IPS DF 6.9 (cell line): Measurements from ENCODE around the gene AIF1.
"Not testable (repeated sequence)": the region's sequence is repeated elsewhere in the genome, so short reads cannot be mapped to it uniquely, and the experiment has no call there.

Experiments
- DNase-seq: peaks from one replicate; pipeline ENCODE4 v3.0.0-alpha.2; 2013; ENCODE audit warnings: low read depth, low spot score
- H3K27ac ChIP-seq: one replicate; pipeline ENCODE4 v1.5.1; 2013; ENCODE audit warnings: low read length, control low read depth
- H3K27me3 ChIP-seq: 2 replicates; pipeline ENCODE4 v1.6.1; 2013; ENCODE audit warnings: mild to moderate bottlenecking, low read length; ENCODE audit not compliant: control insufficient read depth, insufficient read depth
- H3K36me3 ChIP-seq: 2 replicates; pipeline ENCODE4 v1.6.1; 2013; ENCODE audit warnings: low read length; ENCODE audit not compliant: control insufficient read depth, insufficient read depth
- H3K4me1 ChIP-seq: 2 replicates; pipeline ENCODE4 v1.6.1; 2013; ENCODE audit warnings: low read length; ENCODE audit not compliant: control insufficient read depth, insufficient read depth
- H3K4me3 ChIP-seq: 2 replicates; pipeline ENCODE4 v1.5.1; 2013; ENCODE audit warnings: mild to moderate bottlenecking, low read length
- H3K9me3 ChIP-seq: 2 replicates; pipeline ENCODE4 v1.6.1; 2013; ENCODE audit warnings: low read length, inconsistent platforms; ENCODE audit not compliant: control insufficient read depth, insufficient read depth
- WGBS: extraction: QIAGEN DNeasy Blood & Tissue Kit; methylation state at CpG from one replicate; pipeline ENCODE4 v1.1.7; 2013; ENCODE audit warnings: mixed read lengths, missing lambda C conversion rate; ENCODE audit not compliant: insufficient read length, insufficient coverage; 5-methylcytosine and 5-hydroxymethylcytosine counted together

The AIF1 gene

DNA sequence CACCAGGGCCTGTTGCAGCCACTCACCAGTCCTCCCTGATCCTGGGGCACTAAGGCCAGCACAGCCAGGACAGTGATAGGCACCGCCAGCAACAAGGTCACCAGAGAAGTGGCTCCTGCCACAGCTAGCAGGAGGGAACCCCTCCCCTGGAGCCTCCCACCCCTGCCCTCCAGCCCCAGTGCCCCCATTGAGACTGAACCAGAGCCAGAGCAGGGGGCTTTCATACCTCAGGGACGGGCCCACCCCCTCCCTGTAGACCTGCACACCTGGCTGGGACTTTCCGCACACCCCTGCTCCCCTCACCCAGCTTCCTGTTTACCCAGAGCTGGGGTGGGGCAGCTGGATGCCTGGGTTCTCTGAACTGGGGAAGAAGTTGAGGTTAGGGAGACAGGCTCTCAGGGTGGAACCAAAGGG, 32.8 kb upstream of the AIF1 start, which contains the start of gene LTB:
LTB (minus strand) TSS at position 195 of the 414 bp plus-strand sequence; CDS start at position 188, 7 bp downstream.
- no peaks in the 10 kb centered on the region for H3K36me3 ChIP-seq
- H3K9me3 ChIP-seq: no peaks in the 10 kb centered on the region
- no peak for DNase-seq
- H3K4me1 ChIP-seq: no peaks in the 10 kb centered on the region; the same call in 1 of the 2 replicates
- no peaks in the 10 kb centered on the region for H3K27me3 ChIP-seq
- WGBS: no CpG with 5 or more reads among the region's 3 CpGs
- no peak within 1 kb of the TSS for H3K27ac ChIP-seq
- peak within 1 kb of the TSS; percentile 56 for H3K4me3 ChIP-seq

- no peaks in the 10 kb centered on the region for H3K4me1 ChIP-seq
- no peak for DNase-seq
- no CpG with 5 or more reads among the region's 2 CpGs for WGBS
- H3K27me3 ChIP-seq: no peaks in the 10 kb centered on the region
- no peak overlapping the region for H3K27ac ChIP-seq
- no peaks in the 10 kb centered on the region for H3K9me3 ChIP-seq
- H3K36me3 ChIP-seq: no peaks in the 10 kb centered on the region
- H3K4me3 ChIP-seq: no peak overlapping the region
Observed at GRCh38 chr6:31585491-31585890, 29.5 kb upstream of the AIF1 start.

DNA sequence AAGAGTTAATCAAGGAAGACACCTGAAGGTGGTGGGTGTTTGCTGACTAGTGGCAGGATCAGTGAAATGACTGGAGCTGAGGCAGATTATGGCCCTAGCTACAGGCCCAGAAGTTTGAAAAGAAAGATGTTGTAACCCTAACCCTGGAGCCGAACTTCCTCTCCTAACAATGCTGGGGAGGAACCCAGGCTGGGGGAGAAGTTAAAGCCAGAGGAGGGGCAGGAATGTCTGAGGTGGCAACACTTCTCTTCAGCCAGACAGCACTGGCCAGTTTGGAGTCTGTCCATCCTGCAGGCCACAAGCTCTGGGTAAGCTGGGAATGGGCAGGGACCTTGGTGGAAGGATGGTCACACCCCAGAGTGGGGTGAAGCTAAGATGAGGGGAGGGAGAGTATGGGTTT, 29.0 kb upstream of the AIF1 start, which contains the start of gene LST1:
LST1 (plus strand) TSS at position 270 of the 400 bp plus-strand sequence. CDS start 1,023 bp downstream, outside the sequence.
- Histone ChIP-seq H3K4me1 (no peaks in the 10 kb centered on the region), H3K27me3 (no peaks in the 10 kb centered on the region), H3K36me3 (no peaks in the 10 kb centered on the region), H3K4me3 (no peak within 1 kb of the TSS), H3K27ac (no peak within 1 kb of the TSS), H3K9me3 (no peaks in the 10 kb centered on the region)
- DNase-seq: no peak
- no CpG with 5 or more reads among the region's 1 CpG for WGBS

- Histone ChIP-seq H3K4me1 (no peaks in the 10 kb centered on the region), H3K27ac (no peak overlapping the region), H3K36me3 (no peaks in the 10 kb centered on the region), H3K4me3 (no peak overlapping the region), H3K27me3 (no peaks in the 10 kb centered on the region), H3K9me3 (no peaks in the 10 kb centered on the region)
- DNase-seq: no peak
- WGBS: no CpG with 5 or more reads among the region's 9 CpGs
Observed at GRCh38 chr6:31586599-31587281, 28.3 kb upstream of the AIF1 start.

DNA sequence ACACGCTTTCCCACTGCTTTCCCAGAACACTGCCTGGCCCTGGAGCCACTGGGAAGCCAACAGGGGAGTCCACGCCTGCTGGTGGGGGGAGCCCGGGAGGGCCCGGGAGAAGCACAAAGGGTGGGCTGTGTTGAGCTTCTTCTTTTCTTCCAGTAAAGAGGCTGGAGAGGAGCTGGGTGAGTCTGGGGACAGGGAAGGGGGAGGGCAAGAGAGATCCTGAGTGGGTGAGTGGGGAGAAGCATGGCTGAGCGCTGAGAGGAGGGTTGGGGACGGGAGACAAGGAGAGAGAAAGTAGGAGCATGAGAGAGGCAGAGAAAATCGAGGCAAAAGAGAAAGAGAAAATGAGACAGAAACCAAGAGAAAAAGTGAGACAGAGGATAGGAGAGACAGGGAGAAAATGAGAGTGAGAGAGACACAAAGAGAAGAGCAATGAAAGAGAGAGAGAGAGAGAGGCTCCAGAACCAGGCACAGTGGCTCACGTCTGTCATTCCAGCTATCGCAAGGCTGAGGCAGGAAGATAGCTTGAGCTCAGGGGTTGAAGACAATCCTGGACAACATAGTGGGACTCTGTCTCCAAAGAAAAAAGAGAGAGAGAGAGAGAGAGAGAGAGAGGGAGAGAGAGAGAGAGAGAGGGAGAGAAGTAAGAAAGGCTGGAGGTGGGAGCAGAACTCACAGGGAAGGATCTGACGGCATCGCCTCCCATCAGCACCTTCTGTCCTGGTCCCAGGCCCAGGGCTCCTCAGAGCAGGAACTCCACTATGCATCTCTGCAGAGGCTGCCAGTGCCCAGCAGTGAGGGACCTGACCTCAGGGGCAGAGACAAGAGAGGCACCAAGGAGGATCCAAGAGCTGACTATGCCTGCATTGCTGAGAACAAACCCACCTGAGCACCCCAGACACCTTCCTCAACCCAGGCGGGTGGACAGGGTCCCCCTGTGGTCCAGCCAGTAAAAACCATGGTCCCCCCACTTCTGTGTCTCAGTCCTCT, 26.9 kb upstream of the AIF1 start:
- Histone ChIP-seq H3K36me3 (no peaks in the 10 kb centered on the region), H3K27ac (no peak overlapping the region), H3K27me3 (no peaks in the 10 kb centered on the region), H3K9me3 (no peaks in the 10 kb centered on the region), H3K4me1 (no peaks in the 10 kb centered on the region), H3K4me3 (no peak overlapping the region)
- no CpG with 5 or more reads among the region's 12 CpGs for WGBS
- no peak for DNase-seq

GRCh38 chr6:31588871-31589650, 26.0 kb upstream of the AIF1 start:
- Histone ChIP-seq H3K4me3 (no peak overlapping the region), H3K4me1 (no peaks in the 10 kb centered on the region), H3K9me3 (no peaks in the 10 kb centered on the region), H3K27me3 (no peaks in the 10 kb centered on the region), H3K36me3 (no peaks in the 10 kb centered on the region), H3K27ac (no peak overlapping the region)
- no CpG with 5 or more reads among the region's 9 CpGs for WGBS
- no peak for DNase-seq

DNA sequence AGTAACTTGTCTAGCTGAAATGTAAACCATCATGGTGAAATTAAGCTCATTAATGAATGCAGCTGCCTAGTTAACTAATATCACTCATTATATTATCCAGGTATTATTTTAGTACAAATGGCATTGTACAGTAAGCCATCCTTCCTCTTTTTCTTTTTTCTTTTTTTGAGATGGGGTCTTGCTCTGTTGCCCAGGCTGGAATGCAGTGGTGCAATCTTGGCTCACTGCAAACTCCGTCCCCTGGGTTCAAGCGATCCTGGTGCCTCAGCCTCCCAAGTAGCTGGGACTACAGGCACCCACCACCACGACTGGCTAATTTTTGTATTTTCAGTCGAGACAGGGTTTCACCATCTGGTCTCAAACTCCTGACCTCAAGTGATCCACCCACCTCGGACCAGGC, 24.3 kb upstream of the AIF1 start:
- DNase-seq, H3K4me3 ChIP-seq, H3K27ac ChIP-seq, H3K4me1 ChIP-seq, H3K36me3 ChIP-seq, H3K27me3 ChIP-seq, H3K9me3 ChIP-seq: not testable (repeated sequence)
- no CpG with 5 or more reads among the region's 5 CpGs for WGBS

- no peaks in the 10 kb centered on the region for H3K36me3 ChIP-seq
- no peak overlapping the region for H3K4me3 ChIP-seq
- H3K9me3 ChIP-seq: no peaks in the 10 kb centered on the region
- H3K4me1 ChIP-seq: no peaks in the 10 kb centered on the region
- DNase-seq: no peak
- no CpG with 5 or more reads among the region's 7 CpGs for WGBS
- no peak overlapping the region for H3K27ac ChIP-seq
- no peaks in the 10 kb centered on the region for H3K27me3 ChIP-seq
Observed at GRCh38 chr6:31592396-31592771, 22.6 kb upstream of the AIF1 start.

DNA sequence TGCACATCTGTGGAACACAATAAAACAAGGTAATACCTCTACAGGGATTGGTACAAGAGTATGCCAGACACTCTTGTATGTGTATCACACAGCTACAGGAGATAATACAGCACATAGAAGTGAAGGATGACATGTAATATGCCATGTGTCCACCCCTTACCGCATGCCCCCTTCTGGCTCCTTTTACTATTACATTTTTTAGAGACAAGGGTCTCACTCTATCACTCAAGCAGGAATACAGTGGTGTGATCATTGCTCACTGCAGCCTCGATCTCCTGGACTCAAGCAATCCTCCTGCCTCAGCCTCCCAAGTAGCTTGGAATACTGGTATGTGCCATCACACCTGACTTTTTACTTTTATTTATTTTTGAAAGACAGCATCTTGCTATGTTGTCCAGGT, 18.0 kb upstream of the AIF1 start:
- Histone ChIP-seq H3K36me3 (no peaks in the 10 kb centered on the region), H3K27me3 (no peaks in the 10 kb centered on the region), H3K9me3 (no peaks in the 10 kb centered on the region), H3K27ac (no peak overlapping the region), H3K4me3 (no peak overlapping the region), H3K4me1 (no peaks in the 10 kb centered on the region)
- DNase-seq: no peak
- no CpG with 5 or more reads among the region's 2 CpGs for WGBS

DNA sequence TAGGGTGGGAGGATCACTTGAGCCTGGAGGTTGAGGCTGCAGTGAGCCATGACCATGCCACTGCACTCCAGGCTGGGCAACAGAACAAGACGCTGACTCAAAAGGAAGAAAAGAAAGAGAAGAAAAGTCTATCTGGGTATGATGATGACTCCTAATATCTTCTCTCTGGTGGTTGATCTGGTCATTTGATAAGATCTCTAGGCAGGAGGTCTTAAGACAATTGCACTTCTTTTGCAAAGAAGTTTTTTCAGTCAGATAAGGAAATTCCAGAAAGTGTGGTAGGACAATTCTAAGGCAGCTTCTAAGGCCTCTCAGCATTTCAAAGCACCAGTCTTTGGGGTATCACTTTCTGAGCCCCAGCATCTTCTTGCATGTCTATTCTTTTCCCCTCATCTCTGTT, 7.7 kb upstream of the AIF1 start:
- no peaks in the 10 kb centered on the region for H3K36me3 ChIP-seq
- no peaks in the 10 kb centered on the region for H3K4me1 ChIP-seq
- H3K27ac ChIP-seq: no peak overlapping the region
- no peak overlapping the region for H3K4me3 ChIP-seq
- no peaks in the 10 kb centered on the region for H3K9me3 ChIP-seq
- DNase-seq: no peak
- WGBS: no CpG with 5 or more reads among the region's 1 CpG
- H3K27me3 ChIP-seq: no peaks in the 10 kb centered on the region; the same call in 1 of the 2 replicates
